Naive thymus-derived CD8-positive, alpha-beta T cell (primary cell): ENCODE results near the gene NDUFAF4. TPM values are rescaled to one million over a fixed set of nuclear protein-coding genes. Genes with fewer than 3 reads are reported as not detected.

ENCODE experiments used
- ATAC-seq, 2 donors: fragments of 150-1000 bp; cut with Tn5 transposase in 1 of 2; sonication (Bioruptor Pico), chemical (Tn5 transposase) in 1 of 2; 1 replicate in 1 of 2; 2 replicates in 1 of 2; pipeline ENCODE4 v1.10.0; 2021; ENCODE audit warnings: mild to moderate bottlenecking in 2 of 2, moderate library complexity in 2 of 2
- POLR2A ChIA-PET: fragments of 350-600 bp; sonication (Branson Sonifier 250); formaldehyde crosslinking; loops from one replicate; lab custom pipeline; 2021; ENCODE audit warnings: antibody characterized with exemption; lab: Charles Lee
- DNase-seq, 10 donors: peaks; one replicate each; pipeline versions ENCODE4 v3.0.0 to v3.0.0-alpha.2; 2020 to 2022
- H3K27ac Mint-ChIP-seq, 10 donors: one replicate each; pipeline ENCODE4 v1.8.0; 2020 to 2022; ENCODE audit warnings: mild to moderate bottlenecking in 10 of 10, mixed read lengths in 10 of 10, moderate library complexity in 4 of 10, inconsistent platforms in 1 of 10
- H3K27me3 Mint-ChIP-seq, 5 donors: one replicate each; pipeline ENCODE4 v1.8.0; 2021 to 2022; ENCODE audit warnings: mixed read lengths in 5 of 5
- H3K36me3 Mint-ChIP-seq, 3 donors: one replicate each; pipeline ENCODE4 v1.8.0; 2020 to 2022; ENCODE audit warnings: mixed read lengths in 3 of 3, mild to moderate bottlenecking in 2 of 3, inconsistent platforms in 1 of 3
- H3K4me1 Mint-ChIP-seq, 4 donors: one replicate each; pipeline ENCODE4 v1.8.0; 2021 to 2022; ENCODE audit warnings: mixed read lengths in 4 of 4
- H3K4me3 Mint-ChIP-seq, 10 donors: one replicate each; pipeline ENCODE4 v1.8.0; 2020 to 2022; ENCODE audit warnings: mild to moderate bottlenecking in 10 of 10, mixed read lengths in 10 of 10, moderate library complexity in 6 of 10, inconsistent platforms in 1 of 10
- H3K9me3 Mint-ChIP-seq, 9 donors: one replicate each; pipeline ENCODE4 v1.8.0; 2020 to 2022; ENCODE audit warnings: mixed read lengths in 9 of 9, mild to moderate bottlenecking in 3 of 9, inconsistent platforms in 1 of 9, moderate library complexity in 1 of 9
- polyA plus RNA-seq, 3 donors: library from polyadenylated mRNA; unstranded; fragments of 300-500 nt; fragmentation: Illumina TruSeq; gene quantifications; one replicate each; pipeline ENCODE4 v1.2.3, GENCODE V29; 2021
- total RNA-seq, 8 experiments: library from RNA in 2 of 8; stranded (reverse) in 2 of 8; gene quantifications; one replicate each; pipeline ENCODE4 v1.2.3 and lab custom pipeline; 2021 to 2026

Gene NDUFAF4
- total and polyA plus RNA-seq, 5 experiments from 2014 or later, result 19.6 to 95.2 (median 70.7) TPM

- H3K27ac Mint-ChIP-seq, result peak overlapping the region; percentile 93 to 100 (median 99)
- no peak for DNase-seq
- no peaks in the 10 kb centered on the region for H3K36me3 Mint-ChIP-seq
Measured at GRCh38 chr6:96925290-96925687, 27.6 kb upstream of the NDUFAF4 start.

GRCh38 chr6:96923871-96924493 lies 26.3 kb upstream of the NDUFAF4 start:
- Mint-ChIP-seq H3K27ac (peak overlapping the region; percentile 93 to 100 (median 98)), H3K27me3 (peaks cover 0 to 2% (median 0%) of the 10 kb centered on the region in 5 donors), H3K4me1 (peaks cover 18 to 41% (median 34%) of the 10 kb centered on the region in 4 donors), H3K4me3 (peak overlapping the region; percentile 87 to 99 (median 96)), H3K9me3 (no peaks in the 10 kb centered on the region), H3K36me3 (no peaks in the 10 kb centered on the region)
- ATAC-seq, result peak in 1 of 2 donors; percentile 64
- DNase-seq, result peak in 1 of 10 donors; percentile 10
- POLR2A ChIA-PET, result interaction anchor here (0.7 to 2.5 kb wide), 8 partner anchors 11 to 1347 kb away, joined by 3 to 44 read pairs (median 4); partner anchors contain the start of genes MMS22L, NDUFAF4 and UFL1

More at GRCh38 chr6:96925290-96925687, 27.6 kb upstream of the NDUFAF4 start:
- POLR2A ChIA-PET, result interaction anchor here (0.7 to 2.5 kb wide), 5 partner anchors 18 to 596 kb away, joined by 5 to 44 read pairs (median 6); partner anchors contain the start of genes MMS22L, NDUFAF4 and UFL1
- no peak for ATAC-seq
- Mint-ChIP-seq H3K4me3 (peak overlapping the region; percentile 95 to 99 (median 97)), H3K4me1 (peaks cover 18 to 41% (median 34%) of the 10 kb centered on the region in 4 donors), H3K9me3 (no peaks in the 10 kb centered on the region), H3K27me3 (peaks cover 0 to 2% (median 0%) of the 10 kb centered on the region in 5 donors)

- Mint-ChIP-seq H3K9me3 (no peaks in the 10 kb centered on the region), H3K4me1 (peaks cover 16 to 41% (median 34%) of the 10 kb centered on the region in 4 donors), H3K4me3 (peak overlapping the region; percentile 12 to 99 (median 92)), H3K27me3 (peaks cover 0 to 2% (median 0%) of the 10 kb centered on the region in 5 donors), H3K36me3 (no peaks in the 10 kb centered on the region), H3K27ac (peak overlapping the region; percentile 93 to 100 (median 98))
- POLR2A ChIA-PET, result interaction anchor here (2.2 kb wide), 1 partner anchor 26 kb away, joined by 11 read pairs; the partner anchor contains the start of gene NDUFAF4
- DNase-seq (no peak), ATAC-seq (no peak)
Measured at GRCh38 chr6:96923400-96923799, 25.7 kb upstream of the NDUFAF4 start.

GRCh38 chr6:96917098-96917497 lies 19.4 kb upstream of the NDUFAF4 start:
- POLR2A ChIA-PET, result no interaction called here
- Mint-ChIP-seq H3K9me3 (no peaks in the 10 kb centered on the region), H3K4me1 (peaks cover 4 to 7% (median 6%) of the 10 kb centered on the region in 4 donors), H3K27me3 (peaks cover 10 to 14% (median 11%) of the 10 kb centered on the region in 5 donors), H3K36me3 (no peaks in the 10 kb centered on the region), H3K4me3 (no peak overlapping the region), H3K27ac (no peak overlapping the region)
- DNase-seq (no peak), ATAC-seq (no peak)

GRCh38 chr6:96913621-96914020 lies 15.9 kb upstream of the NDUFAF4 start:
- Mint-ChIP-seq H3K27me3 (peaks cover 11 to 22% (median 19%) of the 10 kb centered on the region in 5 donors), H3K4me1 (peaks cover 0 to 6% (median 0%) of the 10 kb centered on the region in 4 donors), H3K9me3 (no peaks in the 10 kb centered on the region), H3K4me3 (no peak overlapping the region), H3K27ac (no peak overlapping the region), H3K36me3 (no peaks in the 10 kb centered on the region)
- POLR2A ChIA-PET, result no interaction called here
- DNase-seq (no peak), ATAC-seq (no peak)

- peaks cover 11 to 22% (median 19%) of the 10 kb centered on the region in 5 donors for H3K27me3 Mint-ChIP-seq
- POLR2A ChIA-PET, result interaction anchor here (1.5 kb wide), 1 partner anchor 10 kb away, joined by 3 read pairs; no protein-coding TSS in a partner anchor
Measured at GRCh38 chr6:96911751-96912150, 14.1 kb upstream of the NDUFAF4 start.

GRCh38 chr6:96911171-96911570 lies 13.5 kb upstream of the NDUFAF4 start:
- Mint-ChIP-seq H3K4me3 (no peak overlapping the region), H3K27ac (no peak overlapping the region), H3K9me3 (no peaks in the 10 kb centered on the region), H3K27me3 (peaks cover 11 to 22% (median 19%) of the 10 kb centered on the region in 5 donors), H3K4me1 (peaks cover 0 to 6% (median 0%) of the 10 kb centered on the region in 4 donors), H3K36me3 (no peaks in the 10 kb centered on the region)
- DNase-seq, result no peak
- no peak for ATAC-seq
- POLR2A ChIA-PET, result no interaction called here

More at GRCh38 chr6:96911751-96912150, 14.1 kb upstream of the NDUFAF4 start:
- ATAC-seq (no peak), DNase-seq (no peak)
- Mint-ChIP-seq H3K4me3 (no peak overlapping the region), H3K27ac (no peak overlapping the region), H3K4me1 (peaks cover 0 to 6% (median 0%) of the 10 kb centered on the region in 4 donors), H3K9me3 (no peaks in the 10 kb centered on the region), H3K36me3 (no peaks in the 10 kb centered on the region)

GRCh38 chr6:96909811-96910210 lies 12.1 kb upstream of the NDUFAF4 start:
- Mint-ChIP-seq H3K4me3 (no peak overlapping the region), H3K27ac (no peak overlapping the region), H3K9me3 (no peaks in the 10 kb centered on the region), H3K4me1 (peaks cover 0 to 6% (median 0%) of the 10 kb centered on the region in 4 donors), H3K36me3 (no peaks in the 10 kb centered on the region), H3K27me3 (peaks cover 7 to 22% (median 17%) of the 10 kb centered on the region in 5 donors)
- POLR2A ChIA-PET, result no interaction called here
- ATAC-seq (no peak), DNase-seq (no peak)

GRCh38 chr6:96907498-96907897 lies 9.8 kb upstream of the NDUFAF4 start:
- Mint-ChIP-seq H3K9me3 (no peaks in the 10 kb centered on the region), H3K36me3 (no peaks in the 10 kb centered on the region), H3K4me1 (peaks cover 0 to 6% (median 0%) of the 10 kb centered on the region in 4 donors), H3K27ac (peak overlapping the region in 1 of 10 donors; percentile 32), H3K27me3 (peaks cover 3 to 15% (median 12%) of the 10 kb centered on the region in 5 donors), H3K4me3 (no peak overlapping the region)
- ATAC-seq, result no peak
- no peak for DNase-seq
- POLR2A ChIA-PET, result interaction anchor here (1.0 kb wide), 2 partner anchors 10 to 17 kb away, joined by 3 to 7 read pairs; partner anchors contain the start of genes KLHL32 and NDUFAF4

- Mint-ChIP-seq H3K36me3 (peaks cover 0 to 4% (median 0%) of the 10 kb centered on the region in 3 donors), H3K4me1 (peaks cover 7 to 30% (median 21%) of the 10 kb centered on the region in 4 donors), H3K27ac (peak overlapping the region in 1 of 10 donors; percentile 13), H3K27me3 (peaks cover 0 to 7% (median 2%) of the 10 kb centered on the region in 5 donors), H3K9me3 (no peaks in the 10 kb centered on the region), H3K4me3 (no peak overlapping the region)
- ATAC-seq (no peak), DNase-seq (no peak)
- POLR2A ChIA-PET, result no interaction called here
Measured at GRCh38 chr6:96900873-96901272, 3.2 kb upstream of the NDUFAF4 start.

- no peaks in the 10 kb centered on the region for H3K9me3 Mint-ChIP-seq
- peak overlapping the region in 3 of 10 donors; percentile 4 to 15 (median 13) for H3K4me3 Mint-ChIP-seq
- peaks cover 0 to 16% (median 3%) of the 10 kb centered on the region in 3 donors for H3K36me3 Mint-ChIP-seq
- H3K27me3 Mint-ChIP-seq, result peaks cover 0 to 4% (median 0%) of the 10 kb centered on the region in 5 donors
- no peak for ATAC-seq
- no peak for DNase-seq
- H3K27ac Mint-ChIP-seq, result peak overlapping the region in 2 of 10 donors; percentile 4 to 14
- POLR2A ChIA-PET, result interaction anchor here (2.1 to 4.1 kb wide), 2 partner anchors 23 to 25 kb away, joined by 6 to 44 read pairs; partner anchors contain the start of gene KLHL32
- H3K4me1 Mint-ChIP-seq, result peaks cover 9 to 40% (median 27%) of the 10 kb centered on the region in 4 donors
Measured at GRCh38 chr6:96899451-96899998, 1.8 kb upstream of the NDUFAF4 start.

GRCh38 chr6:96899019-96899418 lies 1.3 kb upstream of the NDUFAF4 start:
- peaks cover 0 to 4% (median 0%) of the 10 kb centered on the region in 5 donors for H3K27me3 Mint-ChIP-seq
- POLR2A ChIA-PET, result interaction anchor here (2.1 to 4.1 kb wide), 2 partner anchors 23 to 26 kb away, joined by 6 to 44 read pairs; partner anchors contain the start of gene KLHL32
- ATAC-seq, result no peak
- H3K27ac Mint-ChIP-seq, result peak overlapping the region in 8 of 10 donors; percentile 87 to 99 (median 94)
- DNase-seq, result no peak
- peak overlapping the region in 6 of 10 donors; percentile 88 to 99 (median 95) for H3K4me3 Mint-ChIP-seq
- peaks cover 11 to 42% (median 30%) of the 10 kb centered on the region in 4 donors for H3K4me1 Mint-ChIP-seq
- H3K36me3 Mint-ChIP-seq, result peaks cover 0 to 20% (median 3%) of the 10 kb centered on the region in 3 donors
- no peaks in the 10 kb centered on the region for H3K9me3 Mint-ChIP-seq
